K562 (cell line): ENCODE measurements around the gene CFAP58. TPM values are rescaled to one million over a fixed set of nuclear protein-coding genes. Genes with fewer than 3 reads are reported as not detected.

Experiments used
- CBX1 ChIP-seq: sonication (generic); IDR thresholded peaks from 2 replicates; pipeline ENCODE4 v1.6.1; 2016; ENCODE audit warnings: antibody characterized with exemption, low read depth, mild to moderate bottlenecking
- CBX3 ChIP-seq, 2 experiments: IDR thresholded peaks; 1 replicate in 1 of 2; 2 replicates in 1 of 2; pipeline ENCODE4 v1.6.1; 2012; ENCODE audit warnings: inconsistent platforms in 2 of 2, low read length in 2 of 2, borderline replicate concordance in 1 of 2, control low read depth in 1 of 2
- CHD2 ChIP-seq: IDR thresholded peaks from 2 replicates; pipeline ENCODE4 v1.6.1; 2011; ENCODE audit warnings: low read depth, low read length
- E2F5 ChIP-seq: sonication (generic); formaldehyde crosslinking; IDR thresholded peaks from 2 replicates; pipeline ENCODE4 v1.8.0; 2022; ENCODE audit warnings: mild to moderate bottlenecking, missing genetic modification reagents
- ELF1 ChIP-seq: fragments of 200-800 bp; sonication (Bioruptor generic); IDR thresholded peaks from 2 replicates; pipeline ENCODE4 v1.6.1; 2016; ENCODE audit warnings: missing genetic modification characterization, missing compliant biosample characterization
- ELF4 ChIP-seq: fragments of 450-650 bp; formaldehyde crosslinking; IDR thresholded peaks from 2 replicates; pipeline ENCODE4 v1.4.0; 2022; ENCODE audit warnings: missing genetic modification characterization
- GABPA ChIP-seq: fragments of 200-800 bp; sonication (Bioruptor generic); conservative IDR thresholded peaks from 2 replicates; pipeline ENCODE4 v1.6.1; 2016; ENCODE audit warnings: low read depth, missing genetic modification characterization, missing compliant biosample characterization
- HDAC6 ChIP-seq: IDR thresholded peaks from 2 replicates; pipeline ENCODE4 v1.6.1; 2012; ENCODE audit warnings: low read depth, mild to moderate bottlenecking, control low read depth, inconsistent platforms, low read length, moderate library complexity
- HDGF ChIP-seq: fragments of 450-650 bp; IDR thresholded peaks from 2 replicates; pipeline ENCODE4 v1.6.1; 2016
- HMG20B ChIP-seq: fragments of 250-450 bp; sonication (Bioruptor Pico); IDR thresholded peaks from 2 replicates; pipeline ENCODE4 v1.5.0; 2021; ENCODE audit warnings: mild to moderate bottlenecking
- NFIC ChIP-seq: fragments of 450-650 bp; IDR thresholded peaks from 2 replicates; pipeline ENCODE4 v1.6.1; 2017; ENCODE audit warnings: mild to moderate bottlenecking, inconsistent platforms
- NFIX ChIP-seq: fragments of 250-450 bp; sonication (Bioruptor Pico); IDR thresholded peaks from 2 replicates; pipeline ENCODE4 v1.4.0; 2020; ENCODE audit warnings: low read depth, mild to moderate bottlenecking, moderate library complexity
- PHTF2 ChIP-seq: fragments of 250-450 bp; sonication (Bioruptor Pico); IDR thresholded peaks from 2 replicates; pipeline ENCODE4 v1.5.0; 2021; ENCODE audit warnings: mild to moderate bottlenecking
- POLR2AphosphoS5 ChIP-seq: IDR thresholded peaks from 2 replicates; pipeline ENCODE4 v1.6.1; 2011; ENCODE audit warnings: mild to moderate bottlenecking, low read depth, low read length, moderate library complexity; ENCODE audit not compliant: control insufficient read depth, insufficient read depth
- RBM14 ChIP-seq: fragments of 200-400 bp; formaldehyde crosslinking; IDR thresholded peaks from 2 replicates; pipeline ENCODE4 v1.6.1; 2018; ENCODE audit warnings: low read depth, mild to moderate bottlenecking, low read length, moderate library complexity, borderline replicate concordance; ENCODE audit not compliant: insufficient read depth
- SFPQ ChIP-seq: fragments of 200-400 bp; formaldehyde crosslinking; IDR thresholded peaks from 2 replicates; pipeline ENCODE4 v1.6.1; 2017; ENCODE audit warnings: mild to moderate bottlenecking, low read depth, low read length, moderate library complexity
- SRSF7 ChIP-seq: fragments of 200-400 bp; formaldehyde crosslinking; optimal IDR thresholded peaks from 2 replicates; pipeline ENCODE3; 2017; ENCODE audit warnings: mild to moderate bottlenecking, low read depth, low read length
- SRSF9 ChIP-seq: fragments of 200-400 bp; formaldehyde crosslinking; IDR thresholded peaks from 2 replicates; pipeline ENCODE4 v1.6.1; 2017; ENCODE audit warnings: low read depth, low read length, borderline replicate concordance
- TBL1XR1 ChIP-seq, 2 experiments: IDR thresholded peaks; 2 replicates each; pipeline ENCODE4 v1.6.1; 2012; ENCODE audit warnings: improper control_type of control experiment in 2 of 2, low read length in 2 of 2, mild to moderate bottlenecking in 1 of 2
- ZNF124 ChIP-seq: sonication (generic); formaldehyde crosslinking; IDR thresholded peaks from 2 replicates; pipeline ENCODE4 v1.8.1; 2022; ENCODE audit warnings: missing genetic modification reagents
- ZNF224 ChIP-seq: sonication (generic); formaldehyde crosslinking; IDR thresholded peaks from 2 replicates; pipeline ENCODE4 v1.8.0; 2022; ENCODE audit warnings: mild to moderate bottlenecking, missing genetic modification reagents
- ZNF232 ChIP-seq: sonication (generic); formaldehyde crosslinking; IDR thresholded peaks from 2 replicates; pipeline ENCODE4 v1.8.0; 2022; ENCODE audit warnings: mild to moderate bottlenecking, missing genetic modification reagents
- polyA plus RNA-seq, 8 experiments: library from polyadenylated mRNA; depleted of rRNA in 4 of 8; stranded (reverse) in 5 of 8; unstranded in 3 of 8; fragments of >200 nt; fragmentation: Nextera tagmentation in 2 of 8; fragmentation: Illumina TruSeq in 1 of 8; extraction: Ambion mirVana in 2 of 8; extraction: Trizol in 1 of 8; gene quantifications; 2 replicates each; pipeline versions ENCODE4 v1.2.1 to v1.2.3, GENCODE V29; 2011 to 2014; ENCODE audit warnings: inconsistent platforms in 1 of 8, missing spikeins in 1 of 8
- total RNA-seq, 7 experiments: library from RNA; depleted of rRNA in 6 of 7; stranded (reverse); fragments of >200 nt in 6 of 7; fragmentation: Illumina TruSeq in 2 of 7; extraction: Trizol in 2 of 7; gene quantifications; 2 replicates each; pipeline versions ENCODE4 v1.2.1 to v1.2.3, GENCODE V29; 2011 to 2021; ENCODE audit warnings: low replicate concordance in 1 of 7
- TF ChIP-seq, protein P1 (sequence below): fragments of 450-650 bp; conservative IDR thresholded peaks from 2 replicates; pipeline ENCODE4 v1.6.1; 2016; ENCODE audit warnings: missing genetic modification characterization, low read depth, mild to moderate bottlenecking, missing compliant biosample characterization, moderate library complexity
- TF ChIP-seq, protein P2 (sequence below): fragments of 450-650 bp; IDR thresholded peaks from 2 replicates; pipeline ENCODE4 v1.7.1; 2018; ENCODE audit warnings: mild to moderate bottlenecking, low read depth; ENCODE audit not compliant: partially characterized antibody

The CFAP58 gene
- total and polyA plus RNA-seq, 9 of the 15 experiments (the other 6 are each of a cell fraction or from before 2014, with no cell fraction given): 0.08 to 2.0 (median 0.71) TPM

DNA sequence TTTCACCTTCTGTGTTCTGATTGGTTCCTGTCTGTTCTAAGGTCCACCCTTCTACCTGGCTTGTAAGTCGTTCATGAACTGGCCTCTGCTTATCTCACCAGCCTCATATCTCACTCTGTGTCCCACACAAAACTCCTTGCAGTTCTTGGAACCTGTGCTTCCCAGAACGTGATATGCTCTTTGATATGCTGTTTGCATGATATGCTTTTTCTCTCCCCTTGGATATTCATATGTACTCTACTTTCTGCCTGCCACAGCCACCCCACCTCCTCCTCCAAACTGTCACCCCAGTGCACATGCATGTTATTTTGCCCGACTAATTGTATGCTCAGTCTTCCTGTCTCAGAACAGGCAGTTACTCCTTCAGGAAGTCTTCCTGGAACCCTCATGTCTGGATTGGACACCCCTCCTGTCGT is 13.5 kb upstream of the CFAP58 start (continued):
- no peak for TF ChIP-seq ELF4 (CRISPR knock-in tag)
- no peak for TF ChIP-seq PHTF2 (CRISPR knock-in tag)
- TF ChIP-seq ELF1 (tag): no peak
- TF ChIP-seq HMG20B (CRISPR knock-in tag): no peak
- no peak for TF ChIP-seq SRSF9
- TF ChIP-seq NFIC: peak; percentile 48; the same call in 1 of the 2 replicates
- TF ChIP-seq SRSF7: no peak
- no peak for TF ChIP-seq E2F5 (CRISPR knock-in tag)
- TF ChIP-seq, protein P1, sequence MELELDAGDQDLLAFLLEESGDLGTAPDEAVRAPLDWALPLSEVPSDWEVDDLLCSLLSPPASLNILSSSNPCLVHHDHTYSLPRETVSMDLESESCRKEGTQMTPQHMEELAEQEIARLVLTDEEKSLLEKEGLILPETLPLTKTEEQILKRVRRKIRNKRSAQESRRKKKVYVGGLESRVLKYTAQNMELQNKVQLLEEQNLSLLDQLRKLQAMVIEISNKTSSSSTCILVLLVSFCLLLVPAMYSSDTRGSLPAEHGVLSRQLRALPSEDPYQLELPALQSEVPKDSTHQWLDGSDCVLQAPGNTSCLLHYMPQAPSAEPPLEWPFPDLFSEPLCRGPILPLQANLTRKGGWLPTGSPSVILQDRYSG (tag): no peak
- 0 out of 3 replicates have a peak, but pooled peaks of 1 of the 2 experiments have one; percentile 28 for TF ChIP-seq CBX3 (IDR thresholded peaks at IDR 0.05; ENCODE audit: borderline replicate concordance in 1 of 2, low read length in 2 of 2)
- no peak for TF ChIP-seq CBX1
- TF ChIP-seq ZNF232: no peak
- TF ChIP-seq, protein P2, sequence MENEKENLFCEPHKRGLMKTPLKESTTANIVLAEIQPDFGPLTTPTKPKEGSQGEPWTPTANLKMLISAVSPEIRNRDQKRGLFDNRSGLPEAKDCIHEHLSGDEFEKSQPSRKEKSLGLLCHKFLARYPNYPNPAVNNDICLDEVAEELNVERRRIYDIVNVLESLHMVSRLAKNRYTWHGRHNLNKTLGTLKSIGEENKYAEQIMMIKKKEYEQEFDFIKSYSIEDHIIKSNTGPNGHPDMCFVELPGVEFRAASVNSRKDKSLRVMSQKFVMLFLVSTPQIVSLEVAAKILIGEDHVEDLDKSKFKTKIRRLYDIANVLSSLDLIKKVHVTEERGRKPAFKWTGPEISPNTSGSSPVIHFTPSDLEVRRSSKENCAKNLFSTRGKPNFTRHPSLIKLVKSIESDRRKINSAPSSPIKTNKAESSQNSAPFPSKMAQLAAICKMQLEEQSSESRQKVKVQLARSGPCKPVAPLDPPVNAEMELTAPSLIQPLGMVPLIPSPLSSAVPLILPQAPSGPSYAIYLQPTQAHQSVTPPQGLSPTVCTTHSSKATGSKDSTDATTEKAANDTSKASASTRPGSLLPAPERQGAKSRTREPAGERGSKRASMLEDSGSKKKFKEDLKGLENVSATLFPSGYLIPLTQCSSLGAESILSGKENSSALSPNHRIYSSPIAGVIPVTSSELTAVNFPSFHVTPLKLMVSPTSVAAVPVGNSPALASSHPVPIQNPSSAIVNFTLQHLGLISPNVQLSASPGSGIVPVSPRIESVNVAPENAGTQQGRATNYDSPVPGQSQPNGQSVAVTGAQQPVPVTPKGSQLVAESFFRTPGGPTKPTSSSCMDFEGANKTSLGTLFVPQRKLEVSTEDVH: no peak
- TF ChIP-seq CHD2: no peak
- no peak for TF ChIP-seq HDAC6
- TF ChIP-seq RBM14: no peak
- TF ChIP-seq NFIX: no peak
- TF ChIP-seq ZNF224 (CRISPR knock-in tag): no peak
- TF ChIP-seq POLR2AphosphoS5: peak; percentile 66; the same call in 1 of the 2 replicates
- no peak for TF ChIP-seq ZNF124 (CRISPR knock-in tag)
- TF ChIP-seq GABPA: no peak
- peak; percentile 63 to 78; a peak in 3 of 4 replicates for TF ChIP-seq TBL1XR1 (IDR thresholded peaks at IDR 0.05; ENCODE audit: low read length in 2 of 2)
- 0 out of 2 replicates have a peak, but pooled peaks have one; percentile 54 for TF ChIP-seq HDGF
- no peak for TF ChIP-seq SFPQ
